Smooth muscle cell (in vitro differentiated cells): ENCODE data around the gene HAND2. TPM values are rescaled to one million over a fixed set of nuclear protein-coding genes. Genes with fewer than 3 reads are reported as not detected.

ENCODE experiments used
- DNase-seq: peaks from one replicate; lab custom pipeline; 2025; ENCODE audit not compliant: unreplicated experiment; lab: John Stamatoyannopoulos, UW
- H2AFZ ChIP-seq: fragments of 200-600 bp; sonication (generic); 2 replicates; pipeline ENCODE4 v1.6.0; 2016; ENCODE audit warnings: antibody characterized with exemption, low read depth, mild to moderate bottlenecking
- H3F3A ChIP-seq: fragments of 200-600 bp; sonication (generic); 2 replicates; pipeline ENCODE4 v1.6.0; 2017; ENCODE audit warnings: antibody characterized with exemption, low read depth
- H3K27ac ChIP-seq: fragments of 200-600 bp; sonication (generic); 2 replicates; pipeline ENCODE4 v1.5.1; 2016; ENCODE audit warnings: low read depth, mild to moderate bottlenecking
- H3K27me3 ChIP-seq: fragments of 200-600 bp; sonication (generic); 2 replicates; pipeline ENCODE4 v1.6.1; 2016; ENCODE audit warnings: low read depth, mild to moderate bottlenecking
- H3K36me3 ChIP-seq: fragments of 200-600 bp; sonication (generic); 2 replicates; pipeline ENCODE4 v1.5.1; 2016; ENCODE audit warnings: low read depth
- H3K4me1 ChIP-seq: fragments of 200-600 bp; sonication (generic); 2 replicates; pipeline ENCODE4 v1.5.1; 2016; ENCODE audit warnings: low read depth
- H3K4me2 ChIP-seq: fragments of 200-600 bp; sonication (generic); 2 replicates; pipeline ENCODE4 v1.6.0; 2016; ENCODE audit warnings: mild to moderate bottlenecking
- H3K4me3 ChIP-seq: fragments of 200-600 bp; sonication (generic); 2 replicates; pipeline ENCODE4 v1.5.1; 2016; ENCODE audit warnings: mild to moderate bottlenecking
- H3K79me2 ChIP-seq: fragments of 200-600 bp; sonication (generic); 2 replicates; pipeline ENCODE4 v1.6.0; 2016; ENCODE audit warnings: low read depth, mild to moderate bottlenecking
- H3K9ac ChIP-seq: fragments of 200-600 bp; sonication (generic); 2 replicates; pipeline ENCODE4 v1.6.0; 2016; ENCODE audit warnings: low read depth
- H3K9me3 ChIP-seq: fragments of 200-600 bp; sonication (generic); replicated peaks from 2 replicates; pipeline ENCODE4 v1.5.1; 2016; ENCODE audit warnings: low read depth
- H4K20me1 ChIP-seq: fragments of 200-600 bp; sonication (generic); 2 replicates; pipeline ENCODE4 v1.6.0; 2016; ENCODE audit warnings: low read depth
- CTCF ChIP-seq: fragments of 200-600 bp; sonication (generic); IDR thresholded peaks from 2 replicates; pipeline ENCODE4 v1.5.1; 2017; ENCODE audit warnings: borderline replicate concordance, mild to moderate bottlenecking, antibody characterized with exemption; ENCODE audit not compliant: insufficient read depth, poor library complexity, severe bottlenecking
- WGBS: methylation state at CpG from one replicate; pipeline ENCODE4 v1.1.7; 2016; ENCODE audit warnings: low lambda C conversion rate; 5-methylcytosine and 5-hydroxymethylcytosine counted together
- polyA plus RNA-seq: library from polyadenylated mRNA; unstranded; fragments of >200 nt; fragmentation: Nextera tagmentation; extraction: Ambion mirVana; gene quantifications from 2 replicates; pipeline ENCODE4 v1.2.1, GENCODE V29; 2016
- total RNA-seq: library from RNA; depleted of rRNA; stranded (reverse); fragments of >200 nt; gene quantifications from 2 replicates; pipeline ENCODE4 v1.2.3, GENCODE V29; 2014

HAND2 gene
- total and polyA plus RNA-seq, 2 experiments from 2014 or later, result 265 to 324 TPM

- Histone ChIP-seq H3K36me3 (no peaks in the 10 kb centered on the region), H3K4me2 (no peak overlapping the region), H3F3A (no peaks in the 10 kb centered on the region), H3K79me2 (peaks cover 6% of the 10 kb centered on the region), H4K20me1 (no peaks in the 10 kb centered on the region), H3K27me3 (no peaks in the 10 kb centered on the region), H3K4me3 (no peak overlapping the region), H3K9me3 (no peaks in the 10 kb centered on the region), H3K4me1 (no peaks in the 10 kb centered on the region), H3K9ac (no peak overlapping the region), H2AFZ (no peak overlapping the region), H3K27ac (no peak overlapping the region)
- no peak for TF ChIP-seq CTCF
- DNase-seq, result no peak
- WGBS, result 85% methylated on average over 2 of the region's 2 CpGs
Measured at GRCh38 chr4:173571620-173572019, 41.6 kb upstream of the HAND2 start.

GRCh38 chr4:173565281-173565680 is 35.3 kb upstream of the HAND2 start:
- Histone ChIP-seq H3K4me2 (no peak overlapping the region), H3K36me3 (no peaks in the 10 kb centered on the region), H3K27ac (no peak overlapping the region), H3K4me1 (no peaks in the 10 kb centered on the region), H3K9me3 (no peaks in the 10 kb centered on the region), H3K9ac (no peak overlapping the region), H3K27me3 (no peaks in the 10 kb centered on the region), H3K79me2 (peaks cover 6% of the 10 kb centered on the region), H4K20me1 (no peaks in the 10 kb centered on the region), H3F3A (no peaks in the 10 kb centered on the region), H3K4me3 (no peak overlapping the region), H2AFZ (no peak overlapping the region)
- 31% methylated on average over 2 of the region's 2 CpGs for WGBS
- no peak for TF ChIP-seq CTCF
- no peak for DNase-seq

DNA sequence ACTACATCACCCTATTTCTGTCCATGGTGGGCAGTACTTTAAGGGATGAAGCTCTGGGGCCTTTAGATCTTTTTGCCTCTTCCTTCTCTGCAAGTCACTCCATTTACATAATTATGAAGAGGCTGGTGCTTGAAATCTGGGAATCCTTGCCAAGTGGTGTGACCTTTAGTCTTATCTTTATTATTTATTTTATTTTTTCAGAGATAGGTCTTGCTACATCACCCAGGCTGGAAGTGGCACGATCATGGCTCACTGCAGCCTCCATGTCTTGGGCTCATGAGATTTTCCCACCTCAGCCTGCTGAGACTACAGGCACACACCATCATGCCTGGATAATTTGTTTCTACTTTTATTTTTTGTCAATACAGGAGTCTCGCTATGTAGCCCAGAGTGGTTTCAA is 34.4 kb upstream of the HAND2 start:
- WGBS, result 63% methylated on average over 2 of the region's 2 CpGs
- H3K27ac ChIP-seq, result no peak overlapping the region
- no peaks in the 10 kb centered on the region for H4K20me1 ChIP-seq
- no peak for DNase-seq
- peak overlapping the region; percentile 17 for H3K4me2 ChIP-seq
- peaks cover 6% of the 10 kb centered on the region for H3K79me2 ChIP-seq
- no peaks in the 10 kb centered on the region for H3K36me3 ChIP-seq
- no peaks in the 10 kb centered on the region for H3K27me3 ChIP-seq
- H3K9ac ChIP-seq, result no peak overlapping the region
- H2AFZ ChIP-seq, result no peak overlapping the region
- H3K9me3 ChIP-seq, result no peaks in the 10 kb centered on the region
- no peak for TF ChIP-seq CTCF
- no peaks in the 10 kb centered on the region for H3K4me1 ChIP-seq
- H3K4me3 ChIP-seq, result no peak overlapping the region
- H3F3A ChIP-seq, result no peaks in the 10 kb centered on the region

DNA sequence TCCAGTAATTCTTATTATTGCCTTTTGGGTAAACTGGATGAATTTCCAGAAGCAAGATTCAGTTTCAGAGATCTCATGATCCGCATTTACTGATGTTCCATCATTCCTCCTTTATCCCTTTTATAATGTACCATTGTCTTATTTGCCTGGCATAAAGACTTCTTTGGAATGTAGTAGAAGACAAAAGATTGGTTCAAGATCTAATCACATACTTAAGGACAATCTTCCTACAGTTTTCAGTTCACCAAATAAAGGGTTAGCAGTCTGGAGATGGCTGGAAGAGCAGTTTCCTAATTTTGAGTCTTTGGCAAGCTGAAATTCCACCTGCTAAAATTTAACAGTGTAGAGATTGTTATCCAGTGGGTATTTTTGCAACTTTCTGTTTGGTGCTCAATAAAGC is 30.9 kb upstream of the HAND2 start:
- 87% methylated on average over 1 of the region's 1 CpG for WGBS
- H3K4me1 ChIP-seq, result no peaks in the 10 kb centered on the region
- H2AFZ ChIP-seq, result no peak overlapping the region
- no peaks in the 10 kb centered on the region for H3K36me3 ChIP-seq
- no peaks in the 10 kb centered on the region for H4K20me1 ChIP-seq
- no peak for DNase-seq
- H3K79me2 ChIP-seq, result no peaks in the 10 kb centered on the region
- H3K9ac ChIP-seq, result no peak overlapping the region
- no peaks in the 10 kb centered on the region for H3K27me3 ChIP-seq
- H3K4me2 ChIP-seq, result no peak overlapping the region
- no peaks in the 10 kb centered on the region for H3K9me3 ChIP-seq
- no peak overlapping the region for H3K4me3 ChIP-seq
- no peak overlapping the region for H3K27ac ChIP-seq
- H3F3A ChIP-seq, result no peaks in the 10 kb centered on the region
- no peak for TF ChIP-seq CTCF
